Activated gamma-delta T cell treated with anti-CD3 and anti-CD28 coated beads, Interleukin-2, amount 50 U/mL, for 16 hours (primary cell): ENCODE data around the gene IL2RA.
"Not testable (repeated sequence)": the region's sequence is repeated elsewhere in the genome, so short reads cannot be mapped to it uniquely, and the experiment has no call there.

Source experiments
- DNase-seq: peaks from one replicate; pipeline ENCODE4 v3.0.0-alpha.2; 2020; ENCODE audit warnings: low read depth

The IL2RA gene

GRCh38 chr10:6062101-6062771 lies at the start of gene IL2RA:
IL2RA (minus strand) TSS chr10:6062367; CDS start chr10:6062151, 216 bp downstream.
- peak; percentile 51 for DNase-seq

- no peak for DNase-seq
Measured at GRCh38 chr10:6110136-6110535, 48.0 kb upstream of the IL2RA start.

- no peak for DNase-seq
Measured at GRCh38 chr10:6109444-6109775, 47.2 kb upstream of the IL2RA start.

- peak; percentile 10 for DNase-seq
Measured at GRCh38 chr10:6108631-6109443, 46.7 kb upstream of the IL2RA start.

GRCh38 chr10:6108072-6108471 lies 45.9 kb upstream of the IL2RA start:
- no peak for DNase-seq

GRCh38 chr10:6107616-6108015 lies 45.4 kb upstream of the IL2RA start:
- not testable (repeated sequence) for DNase-seq

- no peak for DNase-seq
Measured at GRCh38 chr10:6103591-6103990, 41.4 kb upstream of the IL2RA start.

GRCh38 chr10:6102128-6102527 lies 40.0 kb upstream of the IL2RA start:
- DNase-seq, result no peak

GRCh38 chr10:6101181-6101580 lies 39.0 kb upstream of the IL2RA start:
- no peak for DNase-seq

GRCh38 chr10:6100370-6100769 lies 38.2 kb upstream of the IL2RA start:
- no peak for DNase-seq

- no peak for DNase-seq
Measured at GRCh38 chr10:6098156-6098555, 36.0 kb upstream of the IL2RA start.

GRCh38 chr10:6097063-6097462 lies 34.9 kb upstream of the IL2RA start:
- no peak for DNase-seq

GRCh38 chr10:6095810-6096570 lies 33.8 kb upstream of the IL2RA start:
- DNase-seq, result no peak

- no peak for DNase-seq
Measured at GRCh38 chr10:6092731-6093130, 30.6 kb upstream of the IL2RA start.

GRCh38 chr10:6091630-6092029 lies 29.5 kb upstream of the IL2RA start:
- no peak for DNase-seq

- no peak for DNase-seq
Measured at GRCh38 chr10:6089334-6090219, 27.4 kb upstream of the IL2RA start.

- peak; percentile 95 for DNase-seq
Measured at GRCh38 chr10:6088721-6089333, 26.7 kb upstream of the IL2RA start, which contains the start of gene RBM17. RBM17 (plus strand) TSS chr10:6089034; CDS start chr10:6097066, 8,032 bp downstream.

- peak; percentile 80 for DNase-seq
Measured at GRCh38 chr10:6086375-6087233, 24.4 kb upstream of the IL2RA start.

GRCh38 chr10:6083523-6084475 lies 21.6 kb upstream of the IL2RA start:
- DNase-seq, result no peak
